Upper lobe of left lung (tissue), 6 donors: ENCODE measurements around the gene PEPD. TPM values are rescaled to one million over a fixed set of nuclear protein-coding genes. Genes with fewer than 3 reads are reported as not detected.

Experiments used
- ATAC-seq, 2 donors: fragments of 200-7000 bp; cut with Tn5 transposase; one replicate each; pipeline ENCODE4 v1.9.1; 2022; ENCODE audit warnings: mild to moderate bottlenecking in 2 of 2, moderate library complexity in 2 of 2; ENCODE audit not compliant: low FRiP score in 2 of 2
- DNase-seq, 2 donors: peaks; one replicate each; pipeline ENCODE4 v3.0.0-alpha.2; 2019 to 2020
- H3K27ac ChIP-seq, 4 donors: fragments of 200-600 bp; sonication (generic); one replicate each; pipeline ENCODE4 v1.5.1; 2016 to 2019
- H3K27me3 ChIP-seq, 4 donors: fragments of 200-600 bp; sonication (generic); one replicate each; pipeline ENCODE4 v1.5.1; 2017 to 2019
- H3K36me3 ChIP-seq, 4 donors: fragments of 200-600 bp; sonication (generic); one replicate each; pipeline ENCODE4 v1.5.1; 2016 to 2019
- H3K4me1 ChIP-seq, 4 donors: fragments of 200-600 bp; sonication (generic); one replicate each; pipeline ENCODE4 v1.5.1; 2018 to 2019
- H3K4me3 ChIP-seq, 4 donors: fragments of 200-600 bp; sonication (generic); one replicate each; pipeline ENCODE4 v1.5.1; 2017 to 2019; ENCODE audit warnings: mild to moderate bottlenecking in 2 of 4, moderate library complexity in 1 of 4
- H3K9me3 ChIP-seq, 4 donors: fragments of 200-600 bp; sonication (generic); one replicate each; pipeline ENCODE4 v1.5.1; 2018 to 2019
- EP300 ChIP-seq, 4 donors: sonication (generic); formaldehyde crosslinking; IDR thresholded peaks; one replicate each; pipeline ENCODE4 v1.5.1; 2017; ENCODE audit warnings: antibody characterized with exemption in 4 of 4, control low read depth in 2 of 4
- POLR2A ChIP-seq, 4 donors: fragments of 450-650 bp; IDR thresholded peaks; one replicate each; pipeline ENCODE4 v1.5.1; 2016 to 2017; ENCODE audit warnings: antibody characterized with exemption in 4 of 4, mild to moderate bottlenecking in 2 of 4
- POLR2AphosphoS5 ChIP-seq, 2 donors: sonication (generic); formaldehyde crosslinking; IDR thresholded peaks; one replicate each; pipeline ENCODE4 v1.5.1; 2017; ENCODE audit warnings: antibody characterized with exemption in 2 of 2
- WGBS, 2 donors: methylation state at CpG; one replicate each; pipeline ENCODE4 v1.1.5; 2017 to 2018; 5-methylcytosine and 5-hydroxymethylcytosine counted together
- total RNA-seq, 6 donors: library from RNA; depleted of rRNA in 4 of 6; stranded (reverse); fragments of >200 nt in 4 of 6; gene quantifications; one replicate each; pipeline versions ENCODE4 v1.1.0 to v1.2.1, GENCODE V29; 2016 to 2021
- TF ChIP-seq, protein P1 (sequence below), 6 experiments: fragments of 450-650 bp in 4 of 6; fragments of 200-600 bp in 2 of 6; sonication (generic) in 2 of 6; IDR thresholded peaks; one replicate each; pipeline ENCODE4 v1.5.1; 2016 to 2019; ENCODE audit warnings: antibody characterized with exemption in 6 of 6
- donor health status: DM: no; HTN: no; CAD: no; lungs with moderate emphysema.
- donor health status: DM: no; HTN: yes; CAD: no; lungs with severe emphysema.

The PEPD gene
- total RNA-seq, 6 donors from 2014 or later, result 30.4 to 106 (median 80.6) TPM

DNA sequence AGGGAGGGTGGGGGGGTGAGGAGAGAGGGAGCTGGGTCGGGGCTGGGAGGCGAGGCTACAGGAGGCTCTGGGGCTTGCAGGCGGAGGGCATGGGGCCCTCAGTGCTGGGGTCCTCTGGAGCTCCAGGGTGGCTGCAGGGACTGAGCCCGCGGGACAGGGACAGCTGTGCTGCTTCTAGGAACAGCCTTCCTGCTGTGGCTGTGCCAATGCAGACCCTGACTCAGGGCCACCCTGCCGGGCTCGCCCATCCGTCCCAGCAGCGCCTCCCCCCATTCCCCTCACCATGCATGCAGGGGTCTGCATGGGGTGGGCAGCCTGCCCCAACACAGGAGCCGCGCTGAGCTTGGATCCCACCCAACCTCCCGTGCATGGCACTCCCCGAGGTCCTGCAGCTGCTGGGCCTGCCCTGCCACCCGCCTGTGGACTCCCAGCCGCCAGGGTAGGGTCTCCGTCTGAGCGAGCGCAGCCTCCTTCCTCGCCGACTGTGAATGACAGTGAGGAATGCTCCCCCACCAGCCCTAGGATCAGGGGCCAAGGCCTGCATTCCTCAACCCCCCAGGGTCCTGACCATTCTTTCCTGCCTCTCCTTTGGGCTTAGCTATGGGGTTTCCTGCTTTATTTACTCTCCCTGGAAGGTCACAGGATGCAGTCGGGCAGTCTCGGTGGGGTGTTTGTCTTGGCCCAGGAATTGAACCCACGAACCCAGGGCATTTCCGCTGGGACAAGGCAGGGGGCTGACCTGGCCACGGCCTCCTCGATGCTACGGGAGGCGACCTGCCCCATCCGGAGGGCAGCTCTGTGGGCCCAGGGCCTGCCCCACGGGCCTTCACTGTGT lies 124.7 kb downstream of the PEPD start:
- H3K4me3 ChIP-seq, result no peak overlapping the region
- peak in 1 of 2 donors; percentile 68 for DNase-seq
- H3K27ac ChIP-seq, result no peak overlapping the region
- WGBS, 2 donors, result 62 to 76% methylated on average over 17 to 27 of the region's 30 CpGs
- peaks cover 23 to 46% (median 41%) of the 10 kb centered on the region in 4 donors for H3K4me1 ChIP-seq
- peaks cover 0 to 5% (median 2%) of the 10 kb centered on the region in 4 donors for H3K36me3 ChIP-seq
- H3K9me3 ChIP-seq, result no peaks in the 10 kb centered on the region
- no peak for ATAC-seq
- no peak for TF ChIP-seq POLR2AphosphoS5 (IDR thresholded peaks at IDR 0.05)
- no peak for TF ChIP-seq POLR2A (IDR thresholded peaks at IDR 0.05)
- TF ChIP-seq, protein P1, sequence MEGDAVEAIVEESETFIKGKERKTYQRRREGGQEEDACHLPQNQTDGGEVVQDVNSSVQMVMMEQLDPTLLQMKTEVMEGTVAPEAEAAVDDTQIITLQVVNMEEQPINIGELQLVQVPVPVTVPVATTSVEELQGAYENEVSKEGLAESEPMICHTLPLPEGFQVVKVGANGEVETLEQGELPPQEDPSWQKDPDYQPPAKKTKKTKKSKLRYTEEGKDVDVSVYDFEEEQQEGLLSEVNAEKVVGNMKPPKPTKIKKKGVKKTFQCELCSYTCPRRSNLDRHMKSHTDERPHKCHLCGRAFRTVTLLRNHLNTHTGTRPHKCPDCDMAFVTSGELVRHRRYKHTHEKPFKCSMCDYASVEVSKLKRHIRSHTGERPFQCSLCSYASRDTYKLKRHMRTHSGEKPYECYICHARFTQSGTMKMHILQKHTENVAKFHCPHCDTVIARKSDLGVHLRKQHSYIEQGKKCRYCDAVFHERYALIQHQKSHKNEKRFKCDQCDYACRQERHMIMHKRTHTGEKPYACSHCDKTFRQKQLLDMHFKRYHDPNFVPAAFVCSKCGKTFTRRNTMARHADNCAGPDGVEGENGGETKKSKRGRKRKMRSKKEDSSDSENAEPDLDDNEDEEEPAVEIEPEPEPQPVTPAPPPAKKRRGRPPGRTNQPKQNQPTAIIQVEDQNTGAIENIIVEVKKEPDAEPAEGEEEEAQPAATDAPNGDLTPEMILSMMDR (IDR thresholded peaks at IDR 0.05), result no peak
- no peak for TF ChIP-seq EP300 (IDR thresholded peaks at IDR 0.05)
- H3K27me3 ChIP-seq, result no peaks in the 10 kb centered on the region

GRCh38 chr19:33395561-33396550 lies 125.7 kb downstream of the PEPD start:
- H3K4me1 ChIP-seq, result peaks cover 24 to 57% (median 52%) of the 10 kb centered on the region in 4 donors
- ATAC-seq (no peak), DNase-seq (peak; percentile 57 to 73)
- TF ChIP-seq POLR2A (IDR thresholded peaks at IDR 0.05), result no peak
- TF ChIP-seq, protein P1 (IDR thresholded peaks at IDR 0.05), result no peak
- TF ChIP-seq POLR2AphosphoS5 (IDR thresholded peaks at IDR 0.05), result no peak
- no peak for TF ChIP-seq EP300 (IDR thresholded peaks at IDR 0.05)
- H3K4me3 ChIP-seq, result no peak overlapping the region
- no peaks in the 10 kb centered on the region for H3K9me3 ChIP-seq
- no peaks in the 10 kb centered on the region for H3K27me3 ChIP-seq
- H3K36me3 ChIP-seq, result peaks cover 0 to 5% (median 2%) of the 10 kb centered on the region in 4 donors
- no peak overlapping the region for H3K27ac ChIP-seq
- 47 to 73% methylated on average over 7 to 29 of the region's 31 CpGs for WGBS, 2 donors

DNA sequence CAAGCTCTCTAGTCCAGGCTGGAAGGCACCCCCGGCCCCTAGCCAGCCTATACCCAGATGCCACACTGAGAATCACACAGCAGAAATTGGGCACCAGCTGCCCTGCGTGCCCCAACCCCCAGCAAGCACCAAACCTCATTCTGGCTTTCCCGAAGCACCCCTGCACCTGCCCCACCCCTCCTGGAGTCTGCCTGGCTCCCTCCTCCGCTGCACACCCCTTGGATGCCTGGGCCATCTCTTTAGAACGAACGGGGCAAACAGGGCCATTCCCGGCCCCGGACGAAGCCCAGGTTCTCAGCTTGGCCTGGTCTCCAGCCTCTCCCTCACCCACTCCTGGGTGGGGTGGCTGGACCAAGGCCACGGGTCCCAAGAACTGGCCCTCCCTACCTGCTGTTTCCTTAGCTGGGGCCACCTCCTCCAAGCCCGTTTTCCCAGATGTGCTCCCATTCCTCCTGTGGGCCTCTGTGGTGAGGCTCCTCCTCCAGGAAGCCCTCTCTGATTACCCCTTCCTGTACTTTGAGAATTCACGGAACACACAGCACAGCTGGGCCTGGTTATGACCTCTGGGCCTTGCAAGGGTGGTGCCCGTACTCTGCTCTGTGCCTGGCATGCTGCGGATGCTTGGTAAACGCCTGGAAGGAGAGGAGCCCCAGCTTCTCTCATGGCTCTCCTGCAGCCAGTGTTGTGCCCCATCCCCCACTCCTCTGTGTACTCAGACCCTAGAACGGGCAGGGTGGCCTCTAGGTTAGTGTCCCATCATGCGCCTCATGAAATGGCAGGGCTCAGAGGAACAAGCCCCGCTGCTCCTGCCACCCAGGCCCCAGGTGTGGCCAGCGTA lies 126.6 kb downstream of the PEPD start:
- H3K9me3 ChIP-seq, result no peaks in the 10 kb centered on the region
- H3K27me3 ChIP-seq, result no peaks in the 10 kb centered on the region
- DNase-seq, result peak in 1 of 2 donors; percentile 69
- ATAC-seq, result no peak
- H3K4me3 ChIP-seq, result no peak overlapping the region
- H3K36me3 ChIP-seq, result peaks cover 0 to 5% (median 2%) of the 10 kb centered on the region in 4 donors
- TF ChIP-seq, protein P1 (IDR thresholded peaks at IDR 0.05), result no peak
- TF ChIP-seq POLR2A (IDR thresholded peaks at IDR 0.05) (no peak), EP300 (IDR thresholded peaks at IDR 0.05) (no peak), POLR2AphosphoS5 (IDR thresholded peaks at IDR 0.05) (no peak)
- 79 to 83% methylated on average over 8 to 19 of the region's 19 CpGs for WGBS, 2 donors
- peaks cover 33 to 66% (median 61%) of the 10 kb centered on the region in 4 donors for H3K4me1 ChIP-seq
- H3K27ac ChIP-seq, result peak overlapping the region in 3 of 4 donors; percentile 1 to 4 (median 4)

- H3K27ac ChIP-seq, result peak overlapping the region in 3 of 4 donors; percentile 1 to 4 (median 4)
- H3K27me3 ChIP-seq, result no peaks in the 10 kb centered on the region
- ATAC-seq (peak in 1 of 2 donors; percentile 73), DNase-seq (peak; percentile 47 to 86)
- H3K4me1 ChIP-seq, result peaks cover 41 to 72% (median 67%) of the 10 kb centered on the region in 4 donors
- 71 to 79% methylated on average over 16 to 30 of the region's 30 CpGs for WGBS, 2 donors
- H3K9me3 ChIP-seq, result no peaks in the 10 kb centered on the region
- no peak for TF ChIP-seq POLR2AphosphoS5 (IDR thresholded peaks at IDR 0.05)
- no peak for TF ChIP-seq EP300 (IDR thresholded peaks at IDR 0.05)
- TF ChIP-seq POLR2A (IDR thresholded peaks at IDR 0.05), result no peak
- TF ChIP-seq, protein P1 (IDR thresholded peaks at IDR 0.05), result no peak
- no peak overlapping the region for H3K4me3 ChIP-seq
- H3K36me3 ChIP-seq, result peaks cover 0 to 4% (median 1%) of the 10 kb centered on the region in 4 donors
Measured at GRCh38 chr19:33394006-33394722, 127.4 kb downstream of the PEPD start.
